SK-N-MC (cell line): ENCODE measurements around the gene DNAAF1.

Experiments
- EZH2 ChIP-seq: fragments of 200-600 bp; sonication (generic); IDR thresholded peaks from one replicate; pipeline ENCODE4 v1.6.1; 2017; ENCODE audit warnings: antibody characterized with exemption
- POLR2AphosphoS5 ChIP-seq: IDR thresholded peaks from 2 replicates; pipeline ENCODE4 v1.6.1; 2012; ENCODE audit warnings: mild to moderate bottlenecking, low read depth, low read length, borderline replicate concordance

DNA sequence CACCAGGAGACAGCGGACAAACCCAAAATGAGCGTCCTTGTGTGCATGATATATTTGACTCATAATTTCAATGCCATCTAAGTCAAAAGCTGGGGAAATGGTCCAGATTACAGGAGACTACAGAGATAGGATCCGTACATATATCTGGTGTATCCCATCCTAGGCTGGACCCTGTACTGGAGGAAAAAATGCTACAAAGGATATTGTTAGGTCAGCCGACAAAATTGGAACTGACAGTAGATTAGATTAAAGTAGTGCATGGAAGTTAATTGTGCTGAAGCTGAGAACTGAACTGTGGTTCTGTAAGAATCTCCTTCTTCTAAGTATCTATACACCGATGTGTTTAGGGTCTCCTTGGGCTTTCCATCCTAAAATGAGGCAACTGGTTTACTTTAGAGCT, 70.4 kb downstream of the DNAAF1 start:
- TF ChIP-seq EZH2, result no peak
- TF ChIP-seq POLR2AphosphoS5, result no peak
